ENCODE data around the gene C16orf96. TPM values are rescaled to one million over a fixed set of nuclear protein-coding genes. Genes with fewer than 3 reads are reported as not detected.

C16orf96 gene
- under 1 TPM; 0.13 TPM for total RNA-seq

DNA sequence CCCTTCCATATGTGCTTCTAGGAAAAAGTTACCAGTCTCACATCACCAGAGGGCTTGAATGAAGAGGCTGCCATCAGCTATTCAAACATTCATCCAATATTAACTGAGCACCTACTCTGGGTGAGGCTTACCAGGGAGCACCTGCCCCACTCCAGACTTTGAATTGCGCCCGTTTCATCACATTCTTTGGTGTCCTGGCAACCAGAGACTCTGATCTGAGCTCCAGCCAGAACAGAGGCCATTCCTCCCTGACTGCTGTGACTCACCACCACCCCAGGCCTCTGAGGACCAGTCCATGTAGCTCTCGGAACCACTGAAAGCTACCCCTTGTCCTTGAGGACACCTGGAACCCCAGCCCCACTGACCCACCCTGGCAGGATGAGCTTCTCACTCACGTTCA lies at the start of gene C16orf96:
TSS of gene C16orf96 (plus strand) at position 229 of the 400 bp plus-strand sequence. CDS start at position 379, 150 bp downstream.
- H3K27ac Mint-ChIP-seq, result no peak within 1 kb of the TSS
- no peak within 1 kb of the TSS for H3K4me3 Mint-ChIP-seq
- ChIA-PET POLR2A (no interaction called here), CTCF (interaction anchor here (1.0 to 1.3 kb wide), 3 partner anchors 14 to 80 kb away, joined by 3 read pairs; partner anchors contain the start of gene HMOX2)
- no peaks in the 10 kb centered on the region for H3K9me3 Mint-ChIP-seq (ENCODE audit: insufficient read depth)
- H3K36me3 Mint-ChIP-seq (ENCODE audit: low read depth), result no peaks in the 10 kb centered on the region
- ATAC-seq, result no peak
- no peaks in the 10 kb centered on the region for H3K4me1 Mint-ChIP-seq (ENCODE audit: low read depth)
- DNase-seq, result no peak
- peaks cover 14% of the 10 kb centered on the region for H3K27me3 Mint-ChIP-seq (ENCODE audit: low read depth)

DNA sequence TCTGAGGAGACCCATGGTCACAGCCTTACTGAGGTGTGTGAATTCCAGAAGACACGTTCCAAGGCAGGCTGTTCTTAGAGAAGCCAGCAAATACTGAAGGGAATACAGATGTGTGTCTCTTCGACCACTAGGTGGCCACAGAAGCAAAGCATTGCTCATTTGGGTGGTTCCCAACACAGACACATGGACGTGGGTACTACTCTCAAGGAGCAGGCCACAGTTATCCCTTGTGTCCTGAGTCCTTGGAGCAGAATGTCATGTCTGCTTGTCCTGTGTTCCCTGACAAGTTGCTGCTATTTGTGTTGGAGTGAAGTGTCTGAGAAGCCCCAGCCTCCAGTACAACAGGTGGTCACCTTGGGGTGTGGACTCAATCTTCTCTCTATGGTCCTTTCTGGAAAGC lies 49.7 kb upstream of the C16orf96 start:
- H3K36me3 Mint-ChIP-seq (ENCODE audit: low read depth), result peaks cover 72% of the 10 kb centered on the region
- no peaks in the 10 kb centered on the region for H3K27me3 Mint-ChIP-seq (ENCODE audit: low read depth)
- peak; percentile 74 for DNase-seq
- ChIA-PET CTCF (interaction anchor here (0.7 to 12.1 kb wide), 27 partner anchors 10 to 253 kb away, joined by 3 to 173 read pairs (median 7); partner anchors contain the start of genes CDIP1, HMOX2, MGRN1 and NMRAL1), POLR2A (interaction anchor here (0.5 to 2.5 kb wide), 12 partner anchors 8 to 91 kb away, joined by 3 to 30 read pairs (median 8); partner anchors contain the start of genes CDIP1, CORO7, HMOX2 and NMRAL1)
- peak overlapping the region; percentile 95 for H3K27ac Mint-ChIP-seq
- no peaks in the 10 kb centered on the region for H3K9me3 Mint-ChIP-seq (ENCODE audit: insufficient read depth)
- H3K4me3 Mint-ChIP-seq, result peak overlapping the region; percentile 73
- peaks cover 63% of the 10 kb centered on the region for H3K4me1 Mint-ChIP-seq (ENCODE audit: low read depth)
- ATAC-seq, result peak; percentile 60

DNA sequence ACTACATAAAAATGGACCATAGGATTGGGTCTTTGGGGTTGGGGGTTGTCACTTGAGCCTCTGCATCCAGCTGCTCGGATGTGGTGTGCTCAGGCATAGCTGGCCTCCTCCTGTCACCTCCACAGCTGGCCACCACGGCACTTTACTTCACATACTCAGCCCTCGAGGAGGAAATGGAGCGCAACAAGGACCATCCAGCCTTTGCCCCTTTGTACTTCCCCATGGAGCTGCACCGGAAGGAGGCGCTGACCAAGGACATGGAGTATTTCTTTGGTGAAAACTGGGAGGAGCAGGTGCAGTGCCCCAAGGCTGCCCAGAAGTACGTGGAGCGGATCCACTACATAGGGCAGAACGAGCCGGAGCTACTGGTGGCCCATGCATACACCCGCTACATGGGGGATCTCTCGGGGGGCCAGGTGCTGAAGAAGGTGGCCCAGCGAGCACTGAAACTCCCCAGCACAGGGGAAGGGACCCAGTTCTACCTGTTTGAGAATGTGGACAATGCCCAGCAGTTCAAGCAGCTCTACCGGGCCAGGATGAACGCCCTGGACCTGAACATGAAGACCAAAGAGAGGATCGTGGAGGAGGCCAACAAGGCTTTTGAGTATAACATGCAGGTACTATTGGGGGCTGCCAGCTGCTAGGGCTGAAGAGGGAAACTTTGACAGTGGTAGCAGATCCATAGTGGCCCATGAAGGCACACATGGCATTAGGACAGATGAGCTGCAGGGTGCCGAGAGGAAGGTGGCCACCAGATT lies 48.4 kb upstream of the C16orf96 start:
- no peaks in the 10 kb centered on the region for H3K27me3 Mint-ChIP-seq (ENCODE audit: low read depth)
- H3K36me3 Mint-ChIP-seq (ENCODE audit: low read depth), result peaks cover 80% of the 10 kb centered on the region
- peak overlapping the region; percentile 95 for H3K27ac Mint-ChIP-seq
- H3K4me1 Mint-ChIP-seq (ENCODE audit: low read depth), result peaks cover 67% of the 10 kb centered on the region
- ATAC-seq, result no peak
- POLR2A ChIA-PET, result interaction anchor here (0.6 to 1.3 kb wide), 6 partner anchors 22 to 109 kb away, joined by 3 to 7 read pairs (median 4); partner anchors contain the start of gene HMOX2
- CTCF ChIA-PET, result interaction anchor here (0.9 to 12.1 kb wide), 16 partner anchors 9 to 200 kb away, joined by 3 to 173 read pairs (median 30); partner anchors contain the start of genes CDIP1, HMOX2, MGRN1 and NMRAL1
- no peaks in the 10 kb centered on the region for H3K9me3 Mint-ChIP-seq (ENCODE audit: insufficient read depth)
- no peak overlapping the region for H3K4me3 Mint-ChIP-seq
- no peak for DNase-seq

DNA sequence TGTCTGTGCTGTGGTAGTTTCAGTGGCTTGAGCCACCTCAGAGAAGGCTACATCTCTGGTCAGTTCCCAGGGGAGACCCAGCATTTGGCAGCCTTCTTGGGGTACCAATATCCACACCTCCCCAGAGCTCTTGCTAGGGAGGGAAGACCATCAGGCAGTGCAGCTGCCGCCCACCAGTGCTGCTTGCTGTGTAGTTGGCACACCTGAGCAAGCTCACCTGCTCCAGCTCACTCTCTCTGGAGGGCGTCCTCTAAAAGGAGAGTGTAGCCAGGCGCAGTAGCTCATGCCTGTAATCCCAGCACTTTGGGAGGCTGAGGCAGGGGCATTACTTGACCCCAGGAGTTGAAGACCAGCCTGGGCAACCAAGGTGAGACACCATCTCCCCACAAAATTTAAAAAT lies 47.3 kb upstream of the C16orf96 start:
- peaks cover 65% of the 10 kb centered on the region for H3K4me1 Mint-ChIP-seq (ENCODE audit: low read depth)
- POLR2A ChIA-PET, result interaction anchor here (0.8 to 1.1 kb wide), 4 partner anchors 8 to 108 kb away, joined by 3 to 5 read pairs (median 4); partner anchors contain the start of gene HMOX2
- H3K27ac Mint-ChIP-seq, result peak overlapping the region; percentile 39
- DNase-seq (no peak), ATAC-seq (no peak)
- H3K36me3 Mint-ChIP-seq (ENCODE audit: low read depth), result peaks cover 78% of the 10 kb centered on the region
- H3K9me3 Mint-ChIP-seq (ENCODE audit: insufficient read depth), result no peaks in the 10 kb centered on the region
- no peak overlapping the region for H3K4me3 Mint-ChIP-seq
- no peaks in the 10 kb centered on the region for H3K27me3 Mint-ChIP-seq (ENCODE audit: low read depth)
- CTCF ChIA-PET, result interaction anchor here (1.8 to 12.1 kb wide), 4 partner anchors 27 to 77 kb away, joined by 5 to 173 read pairs (median 100); partner anchors contain the start of genes HMOX2 and NMRAL1

DNA sequence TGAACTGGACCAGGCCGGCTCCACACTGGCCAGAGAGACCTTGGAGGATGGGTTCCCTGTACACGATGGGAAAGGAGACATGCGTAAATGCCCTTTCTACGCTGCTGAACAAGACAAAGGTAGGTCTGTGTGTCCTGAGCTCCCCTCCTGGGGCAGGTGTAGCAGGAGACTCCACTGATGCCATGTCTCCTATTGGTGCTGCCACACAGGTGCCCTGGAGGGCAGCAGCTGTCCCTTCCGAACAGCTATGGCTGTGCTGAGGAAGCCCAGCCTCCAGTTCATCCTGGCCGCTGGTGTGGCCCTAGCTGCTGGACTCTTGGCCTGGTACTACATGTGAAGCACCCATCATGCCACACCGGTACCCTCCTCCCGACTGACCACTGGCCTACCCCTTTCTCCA lies 46.7 kb upstream of the C16orf96 start:
- CTCF ChIA-PET, result interaction anchor here (1.8 to 12.1 kb wide), 3 partner anchors 27 to 39 kb away, joined by 5 to 173 read pairs (median 159); partner anchors contain the start of genes HMOX2 and NMRAL1
- POLR2A ChIA-PET, result interaction anchor here (1.1 kb wide), 1 partner anchor 9 kb away, joined by 5 read pairs; no protein-coding TSS in a partner anchor
- H3K4me3 Mint-ChIP-seq, result no peak overlapping the region
- DNase-seq, result no peak
- H3K27ac Mint-ChIP-seq, result peak overlapping the region; percentile 43
- peaks cover 68% of the 10 kb centered on the region for H3K4me1 Mint-ChIP-seq (ENCODE audit: low read depth)
- H3K27me3 Mint-ChIP-seq (ENCODE audit: low read depth), result no peaks in the 10 kb centered on the region
- no peaks in the 10 kb centered on the region for H3K9me3 Mint-ChIP-seq (ENCODE audit: insufficient read depth)
- no peak for ATAC-seq
- peaks cover 77% of the 10 kb centered on the region for H3K36me3 Mint-ChIP-seq (ENCODE audit: low read depth)

DNA sequence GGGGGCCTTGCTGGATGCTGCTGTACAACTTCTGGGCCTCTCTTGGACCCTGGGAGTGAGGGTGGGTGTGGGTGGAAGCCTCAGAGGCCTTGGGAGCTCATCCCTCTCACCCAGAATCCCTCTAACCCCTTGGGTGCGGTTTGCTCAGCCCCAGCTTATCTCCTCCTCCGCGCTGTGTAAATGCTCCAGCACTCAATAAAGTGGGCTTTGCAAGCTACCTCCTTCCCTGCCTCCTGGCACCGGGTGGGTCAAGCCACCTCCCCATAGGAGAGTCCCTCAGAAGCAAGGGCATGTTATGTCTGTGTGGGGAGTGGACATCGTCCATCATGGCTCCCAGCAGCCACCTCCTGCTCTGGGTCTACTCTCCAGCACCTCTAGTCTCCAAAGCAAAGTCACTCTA lies 46.0 kb upstream of the C16orf96 start:
- H3K36me3 Mint-ChIP-seq (ENCODE audit: low read depth), result peaks cover 78% of the 10 kb centered on the region
- DNase-seq, result no peak
- no peak for ATAC-seq
- ChIA-PET POLR2A (interaction anchor here (1.0 kb wide), 1 partner anchor 9 kb away, joined by 3 read pairs; no protein-coding TSS in a partner anchor), CTCF (interaction anchor here (1.8 to 12.1 kb wide), 3 partner anchors 26 to 38 kb away, joined by 5 to 173 read pairs (median 159); partner anchors contain the start of genes HMOX2 and NMRAL1)
- no peak overlapping the region for H3K4me3 Mint-ChIP-seq
- peaks cover 69% of the 10 kb centered on the region for H3K4me1 Mint-ChIP-seq (ENCODE audit: low read depth)
- H3K27ac Mint-ChIP-seq, result peak overlapping the region; percentile 62
- no peaks in the 10 kb centered on the region for H3K27me3 Mint-ChIP-seq (ENCODE audit: low read depth)
- no peaks in the 10 kb centered on the region for H3K9me3 Mint-ChIP-seq (ENCODE audit: insufficient read depth)

DNA sequence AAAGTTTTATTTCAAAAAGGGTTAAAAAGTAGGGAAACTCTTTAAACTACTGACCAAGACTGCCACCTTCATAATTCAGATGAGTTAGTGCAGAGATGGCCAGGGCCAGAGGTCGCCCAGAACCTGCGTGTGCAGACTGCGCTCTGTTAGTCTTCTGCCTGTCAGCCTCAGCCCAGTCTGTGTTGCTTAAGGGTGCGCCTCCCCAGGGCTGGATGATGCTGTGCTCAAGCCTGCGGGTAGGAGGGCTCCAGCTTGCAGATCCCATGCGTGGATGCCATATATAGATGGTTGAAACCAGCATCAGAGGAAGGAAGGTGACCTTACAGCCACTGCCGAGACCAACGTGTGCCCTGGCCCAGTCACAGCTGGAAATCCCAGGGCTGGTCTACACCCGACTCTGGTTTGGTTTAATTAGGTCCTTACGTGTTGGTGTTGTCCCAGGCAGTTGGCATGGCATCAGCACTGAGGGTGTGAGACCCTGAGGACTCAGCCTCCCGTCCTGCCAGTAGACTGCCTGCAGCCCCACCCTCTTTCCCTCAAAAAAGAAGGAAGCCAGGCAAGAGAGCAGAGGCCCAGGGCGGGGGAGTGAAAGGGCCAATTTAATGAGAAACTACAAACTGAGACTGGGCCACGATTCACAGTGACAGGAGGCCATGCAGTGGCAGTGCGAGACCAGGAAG lies 45.3 kb upstream of the C16orf96 start:
- Mint-ChIP-seq H3K4me1 (ENCODE audit: low read depth) (peaks cover 69% of the 10 kb centered on the region), H3K27me3 (ENCODE audit: low read depth) (no peaks in the 10 kb centered on the region), H3K4me3 (no peak overlapping the region), H3K9me3 (ENCODE audit: insufficient read depth) (no peaks in the 10 kb centered on the region), H3K27ac (peak overlapping the region; percentile 75), H3K36me3 (ENCODE audit: low read depth) (peaks cover 79% of the 10 kb centered on the region)
- ATAC-seq, result no peak
- CTCF ChIA-PET, result interaction anchor here (8.0 to 12.1 kb wide), 2 partner anchors 33 to 37 kb away, joined by 159 to 173 read pairs; partner anchors contain the start of genes HMOX2 and NMRAL1
- DNase-seq, result no peak
- POLR2A ChIA-PET, result interaction anchor here (1.0 kb wide), 1 partner anchor 8 kb away, joined by 3 read pairs; no protein-coding TSS in a partner anchor

DNA sequence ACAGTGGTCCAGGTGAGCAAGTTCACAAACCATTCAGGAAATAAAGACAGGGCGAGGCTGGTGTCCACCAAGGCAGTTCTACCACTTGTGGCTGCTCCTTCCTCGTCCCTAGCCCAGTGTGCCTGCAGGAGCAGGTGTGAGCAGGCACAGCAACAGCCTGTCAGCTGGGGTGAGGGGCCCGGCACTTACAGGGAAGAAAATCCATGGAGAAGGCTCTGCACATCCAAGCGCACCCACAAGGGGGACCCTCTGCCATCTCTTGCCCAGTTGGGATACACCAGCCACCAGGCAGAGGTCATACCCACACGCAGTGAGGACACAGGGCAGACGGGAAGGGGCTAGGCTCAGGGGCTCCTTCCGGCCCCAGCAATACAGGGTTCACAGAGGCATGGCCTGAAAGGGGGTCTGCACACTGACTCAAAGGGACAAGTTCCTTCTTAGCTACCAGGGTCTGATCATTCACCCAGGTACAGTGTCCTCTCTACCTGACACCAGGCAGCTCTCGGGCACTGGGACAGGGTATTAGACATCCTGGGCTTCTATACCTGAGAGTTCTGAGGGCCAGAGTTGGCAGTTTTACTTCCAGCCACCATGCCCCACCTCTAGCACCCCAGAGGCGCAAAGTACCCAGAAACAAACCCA lies 44.6 kb upstream of the C16orf96 start:
- ATAC-seq, result no peak
- Mint-ChIP-seq H3K4me1 (ENCODE audit: low read depth) (peaks cover 69% of the 10 kb centered on the region), H3K27me3 (ENCODE audit: low read depth) (no peaks in the 10 kb centered on the region), H3K36me3 (ENCODE audit: low read depth) (peaks cover 75% of the 10 kb centered on the region), H3K27ac (peak overlapping the region; percentile 75), H3K9me3 (ENCODE audit: insufficient read depth) (no peaks in the 10 kb centered on the region), H3K4me3 (no peak overlapping the region)
- POLR2A ChIA-PET, result no interaction called here
- DNase-seq, result no peak
- CTCF ChIA-PET, result interaction anchor here (1.3 to 8.0 kb wide), 2 partner anchors 37 to 113 kb away, joined by 6 to 159 read pairs; partner anchors contain the start of gene MGRN1

DNA sequence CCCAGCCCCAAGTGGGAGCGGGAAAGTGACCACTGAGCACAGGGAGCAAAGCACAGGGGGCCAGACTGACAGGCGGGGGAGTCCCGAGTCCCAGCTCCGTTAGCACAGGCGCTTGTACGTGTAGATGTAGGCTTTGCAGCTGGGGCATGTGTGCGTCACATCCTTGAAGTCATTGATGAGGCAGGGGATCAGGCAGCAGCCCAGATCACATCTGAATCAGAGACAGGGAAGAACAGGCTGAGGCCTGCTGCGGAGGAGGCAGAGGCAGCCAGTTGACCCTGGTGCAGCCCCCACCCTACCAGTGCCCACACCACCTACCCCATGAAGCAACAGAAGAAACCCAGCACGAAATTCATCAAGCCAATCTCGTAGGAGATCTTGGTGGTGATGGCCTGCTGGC lies 43.7 kb upstream of the C16orf96 start:
- Mint-ChIP-seq H3K4me1 (ENCODE audit: low read depth) (peaks cover 72% of the 10 kb centered on the region), H3K4me3 (no peak overlapping the region), H3K36me3 (ENCODE audit: low read depth) (peaks cover 71% of the 10 kb centered on the region), H3K27me3 (ENCODE audit: low read depth) (no peaks in the 10 kb centered on the region), H3K27ac (peak overlapping the region; percentile 75), H3K9me3 (ENCODE audit: insufficient read depth) (no peaks in the 10 kb centered on the region)
- no peak for DNase-seq
- ChIA-PET POLR2A (no interaction called here), CTCF (interaction anchor here (1.3 to 8.0 kb wide), 2 partner anchors 36 to 113 kb away, joined by 6 to 159 read pairs; partner anchors contain the start of gene MGRN1)
- ATAC-seq, result no peak

DNA sequence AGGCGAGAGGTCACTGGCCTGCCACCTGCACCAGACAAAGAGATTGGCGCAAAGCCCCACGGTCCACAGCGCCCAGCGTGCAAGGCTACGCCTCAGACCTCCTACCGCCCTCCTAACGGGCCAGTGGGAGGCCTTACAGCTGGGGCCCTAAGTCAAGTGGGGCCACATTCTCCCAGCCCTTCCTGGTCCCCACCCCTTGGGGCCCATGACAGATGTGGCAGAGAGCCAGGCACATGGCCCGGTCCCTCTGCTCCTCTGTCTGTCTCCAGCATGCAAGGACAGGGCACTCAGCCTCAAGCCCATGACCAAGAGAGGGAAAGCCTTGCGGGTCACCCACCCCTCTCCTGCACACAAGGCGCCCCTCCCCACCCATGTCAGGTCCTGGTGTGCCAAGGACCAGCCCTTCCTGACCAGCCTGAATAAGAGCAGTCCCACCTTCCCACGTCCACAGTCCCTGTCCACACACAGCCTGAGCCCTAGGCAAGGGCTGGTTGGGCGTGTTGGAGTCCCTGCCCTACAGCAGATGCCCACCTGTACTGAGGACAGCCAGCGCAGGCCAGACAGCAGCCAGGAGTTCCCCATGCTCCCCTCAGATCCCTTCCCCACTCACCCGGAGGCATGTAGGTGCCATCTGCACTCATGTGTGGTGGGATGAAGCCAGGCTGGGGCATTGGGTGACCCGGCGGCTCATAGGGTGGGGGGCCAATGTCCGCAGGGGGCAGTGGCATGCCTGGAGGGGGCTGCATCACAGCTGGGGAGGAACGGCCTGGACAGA lies 42.9 kb upstream of the C16orf96 start:
- Mint-ChIP-seq H3K4me3 (no peak overlapping the region), H3K27me3 (ENCODE audit: low read depth) (no peaks in the 10 kb centered on the region), H3K4me1 (ENCODE audit: low read depth) (peaks cover 71% of the 10 kb centered on the region), H3K27ac (peak overlapping the region; percentile 97), H3K36me3 (ENCODE audit: low read depth) (peaks cover 63% of the 10 kb centered on the region), H3K9me3 (ENCODE audit: insufficient read depth) (no peaks in the 10 kb centered on the region)
- ATAC-seq (no peak), DNase-seq (no peak)
- ChIA-PET POLR2A (no interaction called here), CTCF (interaction anchor here (1.8 to 6.0 kb wide), 3 partner anchors 7 to 37 kb away, joined by 5 to 86 read pairs (median 8); no protein-coding TSS in a partner anchor)
